Measurements from ENCODE around the gene FHIT.

The FHIT gene

GRCh38 chr3:60391292-60391691 lies 860.0 kb downstream of the FHIT start:
- DNase-seq (ENCODE audit: insufficient read length, low spot score): no peak
- no peak for TF ChIP-seq CTCF (IDR thresholded peaks at IDR 0.05; ENCODE audit: insufficient read depth, missing control alignments)
- no peak for FAIRE-seq

DNA sequence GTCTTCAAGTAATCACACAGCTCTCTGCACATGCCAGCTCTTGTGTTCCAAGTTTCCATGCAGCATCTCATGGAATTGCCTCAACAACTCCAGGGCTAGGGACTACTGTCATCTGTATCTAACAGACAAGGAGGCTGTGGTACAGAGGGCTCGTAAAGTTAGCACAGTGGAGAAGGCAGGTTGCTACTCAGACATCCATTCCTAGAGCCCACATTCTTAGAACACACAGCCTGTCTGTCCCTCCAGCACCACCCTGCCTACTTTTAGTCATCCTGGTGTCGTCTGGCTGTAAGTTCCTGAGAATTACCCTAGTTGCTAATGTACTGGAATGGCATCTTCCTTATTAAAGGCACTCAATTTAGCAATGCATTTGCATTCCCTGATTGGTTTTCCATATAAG lies 862.5 kb downstream of the FHIT start:
- FAIRE-seq: no peak
- no peak for TF ChIP-seq CTCF (IDR thresholded peaks at IDR 0.05; ENCODE audit: insufficient read depth, missing control alignments)
- no peak for DNase-seq (ENCODE audit: insufficient read length, low spot score)

DNA sequence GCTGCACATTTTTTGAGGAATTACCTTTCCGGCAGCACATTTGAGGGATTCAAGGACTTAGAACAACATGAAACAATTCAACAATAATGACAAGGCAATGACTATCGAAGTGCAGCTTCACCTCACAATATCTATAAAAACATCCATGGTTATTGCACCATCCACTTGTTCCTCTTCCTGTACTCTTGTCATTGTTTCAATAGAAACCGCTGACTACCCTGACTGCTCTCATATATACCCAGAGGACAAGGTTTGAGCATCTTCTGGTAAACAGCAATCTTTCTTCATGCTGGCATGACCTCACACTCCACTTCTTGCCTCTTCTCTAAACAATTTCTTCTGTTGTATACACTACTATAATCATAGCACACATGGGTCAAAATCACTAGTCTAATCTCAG lies 864.9 kb downstream of the FHIT start:
- no peak for FAIRE-seq
- no peak for DNase-seq (ENCODE audit: insufficient read length, low spot score)
- no peak for TF ChIP-seq CTCF (IDR thresholded peaks at IDR 0.05; ENCODE audit: insufficient read depth, missing control alignments)

GRCh38 chr3:60384341-60384740 lies 866.9 kb downstream of the FHIT start:
- FAIRE-seq (peak; percentile 25), DNase-seq (ENCODE audit: insufficient read length, low spot score) (no peak)
- no peak for TF ChIP-seq CTCF (IDR thresholded peaks at IDR 0.05; ENCODE audit: insufficient read depth, missing control alignments)

DNA sequence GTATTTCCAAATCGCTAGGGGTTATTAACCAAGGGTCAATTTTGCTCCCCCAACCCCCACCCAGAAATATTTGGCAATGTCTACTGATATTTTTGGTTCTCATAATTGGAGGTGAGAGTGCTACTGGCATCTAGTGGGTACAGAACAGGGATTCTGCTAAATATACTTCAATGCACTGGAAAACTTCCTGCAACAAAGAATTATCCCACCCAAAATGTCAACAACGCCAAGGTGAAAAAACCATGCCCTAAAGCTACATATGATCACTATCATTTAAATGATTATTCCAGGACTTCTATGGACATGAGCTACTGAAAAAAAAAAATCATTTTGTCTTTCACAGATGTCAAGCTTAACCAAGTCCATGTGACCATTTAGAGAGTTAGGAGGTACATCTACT lies 867.9 kb downstream of the FHIT start:
- DNase-seq (ENCODE audit: insufficient read length, low spot score): no peak
- FAIRE-seq: no peak
- no peak for TF ChIP-seq CTCF (IDR thresholded peaks at IDR 0.05; ENCODE audit: insufficient read depth, missing control alignments)

DNA sequence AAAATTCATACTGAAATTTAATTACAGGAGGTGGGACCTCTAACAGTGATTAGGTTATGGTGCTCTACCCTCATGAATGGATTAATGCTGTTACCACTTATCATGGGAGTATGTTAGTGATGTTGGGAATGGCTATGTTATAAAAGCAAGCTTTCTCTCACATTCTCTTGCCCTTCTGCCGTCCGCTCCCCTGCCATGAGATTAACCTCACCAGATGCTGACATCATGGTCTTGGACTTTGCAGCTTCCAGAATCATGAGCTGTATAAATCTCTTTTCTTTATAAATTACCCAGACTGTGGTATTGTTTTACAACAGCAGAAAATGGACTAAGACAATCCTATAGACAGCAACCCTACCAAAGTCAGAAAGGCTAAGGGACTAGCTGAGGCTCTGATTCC lies 884.8 kb downstream of the FHIT start:
- FAIRE-seq (no peak), DNase-seq (ENCODE audit: insufficient read length, low spot score) (no peak)
- no peak for TF ChIP-seq CTCF (IDR thresholded peaks at IDR 0.05; ENCODE audit: insufficient read depth, missing control alignments)

GRCh38 chr3:60365360-60365759 lies 885.9 kb downstream of the FHIT start:
- TF ChIP-seq CTCF (IDR thresholded peaks at IDR 0.05; ENCODE audit: insufficient read depth, missing control alignments): no peak
- FAIRE-seq: no peak
- no peak for DNase-seq (ENCODE audit: insufficient read length, low spot score)

Data from D721Med (cell line).